Measurements from ENCODE around the gene AIPL1. TPM values are rescaled to one million over a fixed set of nuclear protein-coding genes. Genes with fewer than 3 reads are reported as not detected.

Gene AIPL1
- total and polyA plus RNA-seq, 2 of the 4 experiments (the other 2 are of a cell fraction) = not detected

GRCh38 chr17:6415616-6416015 is 19.3 kb downstream of the AIPL1 start:
- no peaks in the 10 kb centered on the region for H3K9me3 ChIP-seq (ENCODE audit: control insufficient read depth, insufficient read depth, low read length)
- H3K4me2 ChIP-seq (ENCODE audit: low read depth, low read length) = no peak overlapping the region
- no peak overlapping the region for H2AK9ac ChIP-seq (replicated peaks; ENCODE audit: low read depth, low read length, poor library complexity)
- H3K4me1 ChIP-seq (ENCODE audit: control insufficient read depth, insufficient read depth, low read length) = no peaks in the 10 kb centered on the region
- H3K27ac ChIP-seq (ENCODE audit: insufficient read depth, low read length) = no peak overlapping the region
- H4K91ac ChIP-seq (ENCODE audit: insufficient read depth, low read depth, low read length) = no peak overlapping the region
- in situ Hi-C loops (cut with MboI; ENCODE audit: low sequenced_read_pairs) = loop anchor here (10.0 to 25.0 kb wide), 2 partner anchors 228 to 711 kb away; no protein-coding TSS in a partner anchor
- ChIA-PET CTCF (no interaction called here), POLR2A (ENCODE audit: unreplicated experiment) (no interaction called here)
- H3K36me3 ChIP-seq (ENCODE audit: control insufficient read depth, insufficient read depth, low read length) = no peaks in the 10 kb centered on the region
- 58% methylated on average over 2 of the region's 8 CpGs; no CpG with 5 or more reads in 1 of the 2 experiments for WGBS, 2 experiments (ENCODE audit: extremely low coverage in 2 of 2, insufficient read length in 1 of 2)
- H2AK5ac ChIP-seq (ENCODE audit: low read depth, low read length) = no peak overlapping the region
- H2BK20ac ChIP-seq (ENCODE audit: low read depth, low read length) = no peak overlapping the region
- H3K4ac ChIP-seq (ENCODE audit: low read depth, low read length) = no peak overlapping the region
- no peak overlapping the region for H4K5ac ChIP-seq (ENCODE audit: low read depth, low read length)
- H3K56ac ChIP-seq (ENCODE audit: extremely low read depth, insufficient read depth, low read length) = no peak overlapping the region
- no peak overlapping the region for H2AFZ ChIP-seq (replicated peaks; ENCODE audit: low read length, poor library complexity)
- H3K27me3 ChIP-seq (ENCODE audit: control insufficient read depth, insufficient read depth, low read length) = peaks cover 16% of the 10 kb centered on the region
- no peaks in the 10 kb centered on the region for H4K20me1 ChIP-seq (ENCODE audit: insufficient read depth, low read length)
- intact Hi-C loops (cut with micrococcal nuclease) = loop anchor here (10.0 kb wide), 1 partner anchor 581 kb away; no protein-coding TSS in a partner anchor
- no peak overlapping the region for H2BK15ac ChIP-seq (ENCODE audit: low read depth, low read length)
- H2BK5ac ChIP-seq (ENCODE audit: low read depth, low read length, poor library complexity, severe bottlenecking) = no peak overlapping the region
- H3K9ac ChIP-seq (ENCODE audit: low read depth, low read length) = no peak overlapping the region
- no peak overlapping the region for H3K23ac ChIP-seq (ENCODE audit: low read depth, low read length)
- H2BK120ac ChIP-seq (ENCODE audit: low read depth, low read length) = no peak overlapping the region
- H3K9me1 ChIP-seq (ENCODE audit: insufficient read depth, low read length) = no peaks in the 10 kb centered on the region
- no peak overlapping the region for H3K4me3 ChIP-seq (ENCODE audit: insufficient read depth, low read depth, low read length)
- H3K14ac ChIP-seq (replicated peaks; ENCODE audit: low read depth, low read length) = no peak overlapping the region
- H3K79me1 ChIP-seq (ENCODE audit: low read depth in 1 of 2, low read length in 2 of 2) = no peaks in the 10 kb centered on the region
- ATAC-seq (ENCODE audit: low read depth) (no peak), DNase-seq (no peak)
- H4K8ac ChIP-seq (ENCODE audit: low read depth in 2 of 2, low read length in 2 of 2) = no peak overlapping the region
- dilution Hi-C loops (cut with HindIII; ENCODE audit: low sequenced_read_pairs, unreplicated experiment) = no loop called here
- BruUV-seq (replicated peaks) = no TSS peak
- TF ChIP-seq MAZ (IDR thresholded peaks at IDR 0.05; ENCODE audit: borderline replicate concordance, low read depth, low read length) (no peak), ELK1 (IDR thresholded peaks at IDR 0.05; ENCODE audit: borderline replicate concordance, low read depth, low read length) (no peak), RFX5 (IDR thresholded peaks at IDR 0.05; ENCODE audit: low read depth, low read length) (no peak), NFE2L2 (IDR thresholded peaks at IDR 0.05; ENCODE audit: low read depth, low read length) (no peak)
- TF ChIP-seq, protein P1, sequence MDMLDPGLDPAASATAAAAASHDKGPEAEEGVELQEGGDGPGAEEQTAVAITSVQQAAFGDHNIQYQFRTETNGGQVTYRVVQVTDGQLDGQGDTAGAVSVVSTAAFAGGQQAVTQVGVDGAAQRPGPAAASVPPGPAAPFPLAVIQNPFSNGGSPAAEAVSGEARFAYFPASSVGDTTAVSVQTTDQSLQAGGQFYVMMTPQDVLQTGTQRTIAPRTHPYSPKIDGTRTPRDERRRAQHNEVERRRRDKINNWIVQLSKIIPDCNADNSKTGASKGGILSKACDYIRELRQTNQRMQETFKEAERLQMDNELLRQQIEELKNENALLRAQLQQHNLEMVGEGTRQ (IDR thresholded peaks at IDR 0.05; ENCODE audit: low read depth, low read length) = no peak
- no peak overlapping the region for H3K18ac ChIP-seq (ENCODE audit: low read depth, low read length)
